A549 treated with CORT108297 at 1 μM for 4 hours (cell line): Measurements from ENCODE around the gene KIF3B. TPM values are rescaled to one million over a fixed set of nuclear protein-coding genes. Genes with fewer than 3 reads are reported as not detected.

Source experiments
- total RNA-seq: library from RNA; stranded (reverse); fragments of 200-300 nt; extraction: Qiagen RNA extraction; gene quantifications from 5 replicates; pipeline ENCODE4 v1.2.3, GENCODE V29; 2022

The KIF3B gene
- total RNA-seq: 22.1 to 26.6 TPM (median 25.8 TPM) in 5 replicates

GRCh38 chr20:32277361-32278198 is at the start of gene KIF3B:
Gene KIF3B, plus strand, starts transcription at chr20:32277651. Its CDS starts 32,127 bp downstream, at chr20:32309778.

GRCh38 chr20:32357869-32358631 is 80.6 kb downstream of the KIF3B start, which contains the start of gene ASXL1:
Gene ASXL1, plus strand, starts transcription at chr20:32358331. Its CDS starts 445 bp downstream, at chr20:32358776.

Other genes with a start within 250 kb of the KIF3B start
- 0.03 to 0.16 TPM (median 0.12 TPM) in 3 of 5 replicates, not detected in the others for gene HCK, start 225.4 kb upstream of the KIF3B start, total RNA-seq
- 33.6 to 39.4 TPM (median 38.7 TPM) in 5 replicates for gene TM9SF4, start 167.9 kb upstream of the KIF3B start, total RNA-seq
- gene PLAGL2, start 69.9 kb upstream of the KIF3B start, total RNA-seq: 11.4 to 12.9 TPM (median 12.6 TPM) in 5 replicates
- 37.0 to 47.3 TPM (median 42.1 TPM) in 5 replicates for gene POFUT1, start 69.8 kb upstream of the KIF3B start, total RNA-seq
- 28.8 to 36.3 TPM (median 33.7 TPM) in 5 replicates for gene ASXL1, start 80.7 kb downstream of the KIF3B start, total RNA-seq